Bronchial epithelial cell (primary cell): ENCODE measurements around the gene PLCG1. TPM values are rescaled to one million over a fixed set of nuclear protein-coding genes. Genes with fewer than 3 reads are reported as not detected.

Experiments used
- DNase-seq: peaks from one replicate; pipeline ENCODE4 v3.0.0-alpha.2; 2010; ENCODE audit warnings: low read depth
- FAIRE-seq: peaks from 2 replicates; lab custom pipeline; 2011; peaks lifted over from hg19 to GRCh38; lab: Jason Lieb, UNC
- H3K27me3 ChIP-seq: 2 replicates; pipeline ENCODE4 v1.5.1; 2011; ENCODE audit warnings: low read length; ENCODE audit not compliant: control insufficient read depth, insufficient read depth
- H3K36me3 ChIP-seq: 2 replicates; pipeline ENCODE4 v1.5.1; 2011; ENCODE audit warnings: low read length; ENCODE audit not compliant: control insufficient read depth, insufficient read depth
- H3K4me3 ChIP-seq: 2 replicates; pipeline ENCODE4 v1.5.1; 2011; ENCODE audit warnings: mild to moderate bottlenecking, low read depth, low read length, control low read depth
- CTCF ChIP-seq: IDR thresholded peaks from 2 replicates; pipeline ENCODE4 v1.5.1; 2011; ENCODE audit warnings: mild to moderate bottlenecking, moderate library complexity, low read length, control low read depth, inconsistent platforms; ENCODE audit not compliant: insufficient read depth, severe bottlenecking
- total RNA-seq: library from RNA; depleted of rRNA; stranded (reverse); fragments of >200 nt; gene quantifications from 2 replicates; pipeline ENCODE4 v1.2.1, GENCODE V29; 2014

The PLCG1 gene
- total RNA-seq, 1 donor from 2014 or later = 20.8 TPM

- H3K4me3 ChIP-seq = no peak overlapping the region
- peaks cover 1% of the 10 kb centered on the region for H3K36me3 ChIP-seq
- TF ChIP-seq CTCF = no peak
- FAIRE-seq (no peak), DNase-seq (no peak)
- H3K27me3 ChIP-seq = no peaks in the 10 kb centered on the region
Measured at GRCh38 chr20:41143354-41143753, 6.0 kb downstream of the PLCG1 start.

GRCh38 chr20:41145317-41145716 is 8.0 kb downstream of the PLCG1 start:
- no peaks in the 10 kb centered on the region for H3K27me3 ChIP-seq
- no peak for TF ChIP-seq CTCF
- FAIRE-seq = no peak
- H3K4me3 ChIP-seq = no peak overlapping the region
- no peak for DNase-seq
- H3K36me3 ChIP-seq = peaks cover 1% of the 10 kb centered on the region

GRCh38 chr20:41145821-41146620 is 8.7 kb downstream of the PLCG1 start:
- DNase-seq (no peak), FAIRE-seq (no peak)
- Histone ChIP-seq H3K36me3 (peaks cover 1% of the 10 kb centered on the region), H3K27me3 (no peaks in the 10 kb centered on the region), H3K4me3 (no peak overlapping the region)
- no peak for TF ChIP-seq CTCF

- FAIRE-seq (no peak), DNase-seq (no peak)
- Histone ChIP-seq H3K27me3 (no peaks in the 10 kb centered on the region), H3K4me3 (no peak overlapping the region), H3K36me3 (peaks cover 1% of the 10 kb centered on the region)
- TF ChIP-seq CTCF = no peak
Measured at GRCh38 chr20:41147767-41148191, 10.4 kb downstream of the PLCG1 start.

GRCh38 chr20:41148942-41149341 is 11.6 kb downstream of the PLCG1 start:
- Histone ChIP-seq H3K27me3 (no peaks in the 10 kb centered on the region), H3K36me3 (peaks cover 1% of the 10 kb centered on the region), H3K4me3 (no peak overlapping the region)
- DNase-seq (no peak), FAIRE-seq (no peak)
- TF ChIP-seq CTCF = no peak
